ENCODE measurements around the gene ANKRD28. TPM values are rescaled to one million over a fixed set of nuclear protein-coding genes. Genes with fewer than 3 reads are reported as not detected.

Gene ANKRD28
- total RNA-seq, 1 donor from 2014 or later, result 45.9 TPM

Other genes with a start within 250 kb of the ANKRD28 start
- 17.2 and 22.9 TPM in 2 replicates for gene HACL1, start 196.4 kb downstream of the ANKRD28 start, total RNA-seq
- gene BTD, start 196.2 kb downstream of the ANKRD28 start, total RNA-seq, result 24.8 and 37.6 TPM in 2 replicates

Measured in glomerular endothelial cell (primary cell).